GM23338 (cell line): ENCODE results near the gene RTKN. TPM values are rescaled to one million over a fixed set of nuclear protein-coding genes. Genes with fewer than 3 reads are reported as not detected.

Experiments
- ATAC-seq: fragments of 200-7000 bp; cut with Tn5 transposase; 3 replicates; pipeline ENCODE4 v1.9.1; 2020
- DNase-seq: peaks from one replicate; pipeline ENCODE4 v3.0.0-alpha.2; 2015; ENCODE audit warnings: low spot score
- H2AFZ ChIP-seq: fragments of 200-600 bp; sonication (generic); 2 replicates; pipeline ENCODE4 v1.8.0; 2016; ENCODE audit warnings: antibody characterized with exemption, mild to moderate bottlenecking, moderate library complexity
- H3F3A ChIP-seq: fragments of 200-600 bp; sonication (generic); replicated peaks from 2 replicates; pipeline ENCODE4 v1.8.0; 2017; ENCODE audit warnings: antibody characterized with exemption, mixed run types, low read depth
- H3K27ac ChIP-seq: fragments of 200-600 bp; sonication (generic); 2 replicates; pipeline ENCODE4 v1.6.1; 2016; ENCODE audit warnings: low read depth
- H3K27me3 ChIP-seq: fragments of 200-600 bp; sonication (generic); 2 replicates; pipeline ENCODE4 v1.8.0; 2016; ENCODE audit warnings: mild to moderate bottlenecking, mixed run types, moderate library complexity; ENCODE audit not compliant: insufficient read depth
- H3K36me3 ChIP-seq: fragments of 200-600 bp; sonication (generic); 2 replicates; pipeline ENCODE4 v1.8.0; 2016; ENCODE audit warnings: mild to moderate bottlenecking; ENCODE audit not compliant: insufficient read depth
- H3K4me1 ChIP-seq: fragments of 200-600 bp; sonication (generic); 2 replicates; pipeline ENCODE4 v1.8.0; 2016; ENCODE audit warnings: mild to moderate bottlenecking, moderate library complexity; ENCODE audit not compliant: insufficient read depth
- H3K4me2 ChIP-seq: fragments of 200-600 bp; sonication (generic); 2 replicates; pipeline ENCODE4 v1.7.1; 2017; ENCODE audit warnings: mixed run types
- H3K4me3 ChIP-seq: fragments of 200-600 bp; sonication (generic); 2 replicates; pipeline ENCODE4 v1.6.1; 2016; ENCODE audit warnings: mixed run types
- H3K79me2 ChIP-seq: fragments of 200-600 bp; sonication (generic); replicated peaks from 2 replicates; pipeline ENCODE4 v1.8.0; 2017; ENCODE audit warnings: mild to moderate bottlenecking; ENCODE audit not compliant: insufficient read depth
- H3K9me2 ChIP-seq: fragments of 200-600 bp; sonication (generic); 2 replicates; pipeline ENCODE4 v1.8.0; 2017; ENCODE audit not compliant: insufficient read depth
- H4K20me1 ChIP-seq: fragments of 200-600 bp; sonication (generic); replicated peaks from 2 replicates; pipeline ENCODE4 v1.8.0; 2017; ENCODE audit warnings: mild to moderate bottlenecking; ENCODE audit not compliant: insufficient read depth
- H3K27ac Mint-ChIP-seq: 2 replicates; pipeline ENCODE4 v1.8.0; 2020; ENCODE audit warnings: inconsistent platforms, mild to moderate bottlenecking, moderate library complexity, mixed read lengths
- H3K27me3 Mint-ChIP-seq: 3 replicates; pipeline ENCODE4 v1.8.0; 2022; ENCODE audit warnings: low read depth, mild to moderate bottlenecking, moderate library complexity, mixed read lengths, inconsistent platforms; ENCODE audit not compliant: insufficient read depth, poor library complexity
- H3K36me3 Mint-ChIP-seq: 3 replicates; pipeline ENCODE4 v1.8.0; 2021; ENCODE audit warnings: low read depth, mild to moderate bottlenecking, inconsistent platforms, moderate library complexity, mixed read lengths
- H3K4me1 Mint-ChIP-seq: 3 replicates; pipeline ENCODE4 v1.8.0; 2020; ENCODE audit warnings: mild to moderate bottlenecking, inconsistent platforms, mixed read lengths
- H3K4me3 Mint-ChIP-seq: 3 replicates; pipeline ENCODE4 v1.8.0; 2021; ENCODE audit warnings: moderate library complexity, mild to moderate bottlenecking, inconsistent platforms, mixed read lengths
- H3K9me3 Mint-ChIP-seq: 3 replicates; pipeline ENCODE4 v1.8.0; 2020; ENCODE audit warnings: moderate library complexity, mild to moderate bottlenecking, inconsistent platforms, mixed read lengths
- CREB1 ChIP-seq: fragments of 250-450 bp; sonication (Bioruptor Pico); IDR thresholded peaks from 2 replicates; pipeline ENCODE4 v1.5.0; 2020; ENCODE audit warnings: low read depth, mild to moderate bottlenecking, moderate library complexity
- EZH2phosphoT487 ChIP-seq: fragments of 200-600 bp; sonication (generic); IDR thresholded peaks from one replicate; pipeline ENCODE4 v1.8.1; 2018; ENCODE audit warnings: antibody characterized with exemption; ENCODE audit not compliant: unreplicated experiment
- JUNB ChIP-seq: IDR thresholded peaks from one replicate; pipeline ENCODE4 v1.6.1; 2016; ENCODE audit warnings: antibody characterized with exemption; ENCODE audit not compliant: unreplicated experiment
- NANOG ChIP-seq: IDR thresholded peaks from 2 replicates; pipeline ENCODE4 v1.6.1; 2016; ENCODE audit warnings: antibody characterized with exemption, borderline replicate concordance
- POLR2AphosphoS5 ChIP-seq: IDR thresholded peaks from 2 replicates; pipeline ENCODE4 v1.6.1; 2016; ENCODE audit warnings: antibody characterized with exemption, low read depth
- ZNF114 ChIP-seq: fragments of 250-450 bp; sonication (Bioruptor Pico); IDR thresholded peaks from 2 replicates; pipeline ENCODE4 v1.5.0; 2020; ENCODE audit warnings: mild to moderate bottlenecking, moderate library complexity
- ZNF331 ChIP-seq: fragments of 250-450 bp; sonication (Bioruptor Pico); IDR thresholded peaks from 2 replicates; pipeline ENCODE4 v1.5.0; 2020; ENCODE audit warnings: low read depth, mild to moderate bottlenecking, moderate library complexity
- polyA plus RNA-seq: library from polyadenylated mRNA; unstranded; fragments of >200 nt; fragmentation: Nextera tagmentation; extraction: Ambion mirVana; gene quantifications from 2 replicates; pipeline ENCODE4 v1.2.1, GENCODE V29; 2016
- total RNA-seq: library from RNA; depleted of rRNA; stranded (reverse); fragments of >200 nt; shearing (Covaris generic); gene quantifications from 2 replicates; pipeline ENCODE4 v1.2.3, GENCODE V29; 2014
- TF ChIP-seq, protein P1 (sequence below): fragments of 250-450 bp; sonication (Bioruptor Pico); IDR thresholded peaks from 2 replicates; pipeline ENCODE4 v1.5.0; 2020; ENCODE audit warnings: mild to moderate bottlenecking, moderate library complexity
- TF ChIP-seq, protein P2 (sequence below), 2 experiments: fragments of 200-600 bp in 1 of 2; sonication (generic) in 1 of 2; conservative IDR thresholded peaks; 2 replicates each; pipeline versions ENCODE4 v1.5.1 to v1.6.1; 2016 to 2017; ENCODE audit warnings: antibody characterized with exemption in 2 of 2, low read depth in 2 of 2, mild to moderate bottlenecking in 2 of 2, moderate library complexity in 1 of 2
- TF ChIP-seq, protein P3 (sequence below): IDR thresholded peaks from one replicate; pipeline ENCODE4 v1.6.1; 2018; ENCODE audit warnings: antibody characterized with exemption; ENCODE audit not compliant: unreplicated experiment

The RTKN gene
- total and polyA plus RNA-seq, 2 experiments from 2014 or later: 24.5 to 50.0 TPM

DNA sequence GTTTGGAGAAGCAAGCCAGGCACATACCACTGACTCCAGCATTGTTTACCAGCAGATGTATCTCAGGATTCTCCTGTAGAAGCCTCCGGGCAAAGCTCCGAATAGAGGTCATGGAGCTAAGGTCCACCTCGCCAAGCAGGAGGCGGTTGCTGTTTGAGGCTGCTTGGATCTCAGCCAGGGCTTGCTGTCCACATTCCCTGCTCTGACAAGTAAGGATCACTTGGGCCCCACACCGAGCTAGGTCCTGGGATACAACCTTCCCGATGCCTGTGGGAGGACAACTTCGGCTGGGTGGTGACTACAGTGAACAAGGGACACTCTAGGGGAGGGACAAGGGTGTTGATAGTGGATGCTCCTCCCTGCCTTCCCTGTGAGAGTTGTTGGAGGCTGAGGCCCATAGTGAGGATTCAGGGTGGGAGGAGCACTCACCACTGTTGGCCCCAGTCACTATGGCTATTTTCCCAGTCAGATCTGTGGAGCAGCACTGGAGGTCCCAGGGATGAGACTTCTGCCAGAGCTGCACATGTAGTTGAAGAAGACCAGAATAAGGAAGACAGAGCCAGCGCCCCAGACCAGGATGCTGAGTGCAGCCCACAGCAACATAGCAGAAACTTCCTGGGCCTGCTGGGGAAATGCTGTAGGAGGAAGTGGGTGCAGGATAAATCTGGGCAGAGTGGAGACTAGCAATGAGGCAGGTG is 28.6 kb downstream of the RTKN start (continued):
- TF ChIP-seq, protein P1, sequence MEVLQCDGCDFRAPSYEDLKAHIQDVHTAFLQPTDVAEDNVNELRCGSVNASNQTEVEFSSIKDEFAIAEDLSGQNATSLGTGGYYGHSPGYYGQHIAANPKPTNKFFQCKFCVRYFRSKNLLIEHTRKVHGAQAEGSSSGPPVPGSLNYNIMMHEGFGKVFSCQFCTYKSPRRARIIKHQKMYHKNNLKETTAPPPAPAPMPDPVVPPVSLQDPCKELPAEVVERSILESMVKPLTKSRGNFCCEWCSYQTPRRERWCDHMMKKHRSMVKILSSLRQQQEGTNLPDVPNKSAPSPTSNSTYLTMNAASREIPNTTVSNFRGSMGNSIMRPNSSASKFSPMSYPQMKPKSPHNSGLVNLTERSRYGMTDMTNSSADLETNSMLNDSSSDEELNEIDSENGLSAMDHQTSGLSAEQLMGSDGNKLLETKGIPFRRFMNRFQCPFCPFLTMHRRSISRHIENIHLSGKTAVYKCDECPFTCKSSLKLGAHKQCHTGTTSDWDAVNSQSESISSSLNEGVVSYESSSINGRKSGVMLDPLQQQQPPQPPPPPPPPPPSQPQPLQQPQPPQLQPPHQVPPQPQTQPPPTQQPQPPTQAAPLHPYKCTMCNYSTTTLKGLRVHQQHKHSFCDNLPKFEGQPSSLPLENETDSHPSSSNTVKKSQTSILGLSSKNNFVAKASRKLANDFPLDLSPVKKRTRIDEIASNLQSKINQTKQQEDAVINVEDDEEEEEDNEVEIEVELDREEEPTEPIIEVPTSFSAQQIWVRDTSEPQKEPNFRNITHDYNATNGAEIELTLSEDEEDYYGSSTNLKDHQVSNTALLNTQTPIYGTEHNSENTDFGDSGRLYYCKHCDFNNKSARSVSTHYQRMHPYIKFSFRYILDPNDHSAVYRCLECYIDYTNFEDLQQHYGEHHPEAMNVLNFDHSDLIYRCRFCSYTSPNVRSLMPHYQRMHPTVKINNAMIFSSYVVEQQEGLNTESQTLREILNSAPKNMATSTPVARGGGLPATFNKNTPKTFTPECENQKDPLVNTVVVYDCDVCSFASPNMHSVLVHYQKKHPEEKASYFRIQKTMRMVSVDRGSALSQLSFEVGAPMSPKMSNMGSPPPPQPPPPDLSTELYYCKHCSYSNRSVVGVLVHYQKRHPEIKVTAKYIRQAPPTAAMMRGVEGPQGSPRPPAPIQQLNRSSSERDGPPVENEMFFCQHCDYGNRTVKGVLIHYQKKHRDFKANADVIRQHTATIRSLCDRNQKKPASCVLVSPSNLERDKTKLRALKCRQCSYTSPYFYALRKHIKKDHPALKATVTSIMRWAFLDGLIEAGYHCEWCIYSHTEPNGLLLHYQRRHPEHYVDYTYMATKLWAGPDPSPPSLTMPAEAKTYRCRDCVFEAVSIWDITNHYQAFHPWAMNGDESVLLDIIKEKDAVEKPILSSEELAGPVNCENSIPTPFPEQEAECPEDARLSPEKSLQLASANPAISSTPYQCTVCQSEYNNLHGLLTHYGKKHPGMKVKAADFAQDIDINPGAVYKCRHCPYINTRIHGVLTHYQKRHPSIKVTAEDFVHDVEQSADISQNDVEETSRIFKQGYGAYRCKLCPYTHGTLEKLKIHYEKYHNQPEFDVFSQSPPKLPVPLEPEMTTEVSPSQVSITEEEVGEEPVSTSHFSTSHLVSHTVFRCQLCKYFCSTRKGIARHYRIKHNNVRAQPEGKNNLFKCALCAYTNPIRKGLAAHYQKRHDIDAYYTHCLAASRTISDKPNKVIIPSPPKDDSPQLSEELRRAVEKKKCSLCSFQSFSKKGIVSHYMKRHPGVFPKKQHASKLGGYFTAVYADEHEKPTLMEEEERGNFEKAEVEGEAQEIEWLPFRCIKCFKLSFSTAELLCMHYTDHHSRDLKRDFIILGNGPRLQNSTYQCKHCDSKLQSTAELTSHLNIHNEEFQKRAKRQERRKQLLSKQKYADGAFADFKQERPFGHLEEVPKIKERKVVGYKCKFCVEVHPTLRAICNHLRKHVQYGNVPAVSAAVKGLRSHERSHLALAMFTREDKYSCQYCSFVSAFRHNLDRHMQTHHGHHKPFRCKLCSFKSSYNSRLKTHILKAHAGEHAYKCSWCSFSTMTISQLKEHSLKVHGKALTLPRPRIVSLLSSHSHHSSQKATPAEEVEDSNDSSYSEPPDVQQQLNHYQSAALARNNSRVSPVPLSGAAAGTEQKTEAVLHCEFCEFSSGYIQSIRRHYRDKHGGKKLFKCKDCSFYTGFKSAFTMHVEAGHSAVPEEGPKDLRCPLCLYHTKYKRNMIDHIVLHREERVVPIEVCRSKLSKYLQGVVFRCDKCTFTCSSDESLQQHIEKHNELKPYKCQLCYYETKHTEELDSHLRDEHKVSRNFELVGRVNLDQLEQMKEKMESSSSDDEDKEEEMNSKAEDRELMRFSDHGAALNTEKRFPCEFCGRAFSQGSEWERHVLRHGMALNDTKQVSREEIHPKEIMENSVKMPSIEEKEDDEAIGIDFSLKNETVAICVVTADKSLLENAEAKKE (CRISPR knock-in tag): no peak
- TF ChIP-seq CREB1: no peak

DNA sequence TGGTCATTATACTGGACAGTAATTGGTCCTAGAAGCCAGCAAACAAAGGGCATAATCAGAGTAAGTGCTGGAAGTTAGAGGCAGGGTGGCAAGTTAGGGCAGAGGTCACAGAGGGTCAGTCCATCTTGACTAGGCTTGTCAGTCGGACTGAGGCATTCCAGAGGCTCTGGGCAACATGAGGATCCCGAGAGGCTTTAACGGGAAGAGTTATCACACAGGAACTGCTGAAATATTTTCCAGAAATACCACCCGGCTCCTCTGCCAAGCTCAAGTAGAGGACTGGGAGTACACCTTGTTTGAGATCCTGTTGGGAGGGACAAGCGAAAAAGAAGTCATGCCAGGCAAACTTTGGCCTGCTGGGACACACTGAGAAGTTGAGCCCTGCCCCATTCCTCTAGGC is 34.1 kb downstream of the RTKN start:
- Histone ChIP-seq H3K27me3 (no peaks in the 10 kb centered on the region), H2AFZ (no peak overlapping the region), H3K4me1 (no peaks in the 10 kb centered on the region), H3K9me2 (no peaks in the 10 kb centered on the region), H3K4me3 (no peak overlapping the region), H3K79me2 (no peaks in the 10 kb centered on the region), H3K27ac (no peak overlapping the region), H3K36me3 (no peaks in the 10 kb centered on the region), H4K20me1 (no peaks in the 10 kb centered on the region), H3F3A (no peaks in the 10 kb centered on the region), H3K4me2 (no peak overlapping the region)
- TF ChIP-seq, protein P2, sequence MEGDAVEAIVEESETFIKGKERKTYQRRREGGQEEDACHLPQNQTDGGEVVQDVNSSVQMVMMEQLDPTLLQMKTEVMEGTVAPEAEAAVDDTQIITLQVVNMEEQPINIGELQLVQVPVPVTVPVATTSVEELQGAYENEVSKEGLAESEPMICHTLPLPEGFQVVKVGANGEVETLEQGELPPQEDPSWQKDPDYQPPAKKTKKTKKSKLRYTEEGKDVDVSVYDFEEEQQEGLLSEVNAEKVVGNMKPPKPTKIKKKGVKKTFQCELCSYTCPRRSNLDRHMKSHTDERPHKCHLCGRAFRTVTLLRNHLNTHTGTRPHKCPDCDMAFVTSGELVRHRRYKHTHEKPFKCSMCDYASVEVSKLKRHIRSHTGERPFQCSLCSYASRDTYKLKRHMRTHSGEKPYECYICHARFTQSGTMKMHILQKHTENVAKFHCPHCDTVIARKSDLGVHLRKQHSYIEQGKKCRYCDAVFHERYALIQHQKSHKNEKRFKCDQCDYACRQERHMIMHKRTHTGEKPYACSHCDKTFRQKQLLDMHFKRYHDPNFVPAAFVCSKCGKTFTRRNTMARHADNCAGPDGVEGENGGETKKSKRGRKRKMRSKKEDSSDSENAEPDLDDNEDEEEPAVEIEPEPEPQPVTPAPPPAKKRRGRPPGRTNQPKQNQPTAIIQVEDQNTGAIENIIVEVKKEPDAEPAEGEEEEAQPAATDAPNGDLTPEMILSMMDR (conservative IDR thresholded peaks at IDR 0.05; ENCODE audit: low read depth in 2 of 2): no peak
- TF ChIP-seq CREB1 (no peak), EZH2phosphoT487 (no peak), ZNF331 (CRISPR knock-in tag) (no peak), ZNF114 (CRISPR knock-in tag) (no peak), JUNB (no peak), NANOG (no peak), POLR2AphosphoS5 (no peak)
- TF ChIP-seq, protein P3, sequence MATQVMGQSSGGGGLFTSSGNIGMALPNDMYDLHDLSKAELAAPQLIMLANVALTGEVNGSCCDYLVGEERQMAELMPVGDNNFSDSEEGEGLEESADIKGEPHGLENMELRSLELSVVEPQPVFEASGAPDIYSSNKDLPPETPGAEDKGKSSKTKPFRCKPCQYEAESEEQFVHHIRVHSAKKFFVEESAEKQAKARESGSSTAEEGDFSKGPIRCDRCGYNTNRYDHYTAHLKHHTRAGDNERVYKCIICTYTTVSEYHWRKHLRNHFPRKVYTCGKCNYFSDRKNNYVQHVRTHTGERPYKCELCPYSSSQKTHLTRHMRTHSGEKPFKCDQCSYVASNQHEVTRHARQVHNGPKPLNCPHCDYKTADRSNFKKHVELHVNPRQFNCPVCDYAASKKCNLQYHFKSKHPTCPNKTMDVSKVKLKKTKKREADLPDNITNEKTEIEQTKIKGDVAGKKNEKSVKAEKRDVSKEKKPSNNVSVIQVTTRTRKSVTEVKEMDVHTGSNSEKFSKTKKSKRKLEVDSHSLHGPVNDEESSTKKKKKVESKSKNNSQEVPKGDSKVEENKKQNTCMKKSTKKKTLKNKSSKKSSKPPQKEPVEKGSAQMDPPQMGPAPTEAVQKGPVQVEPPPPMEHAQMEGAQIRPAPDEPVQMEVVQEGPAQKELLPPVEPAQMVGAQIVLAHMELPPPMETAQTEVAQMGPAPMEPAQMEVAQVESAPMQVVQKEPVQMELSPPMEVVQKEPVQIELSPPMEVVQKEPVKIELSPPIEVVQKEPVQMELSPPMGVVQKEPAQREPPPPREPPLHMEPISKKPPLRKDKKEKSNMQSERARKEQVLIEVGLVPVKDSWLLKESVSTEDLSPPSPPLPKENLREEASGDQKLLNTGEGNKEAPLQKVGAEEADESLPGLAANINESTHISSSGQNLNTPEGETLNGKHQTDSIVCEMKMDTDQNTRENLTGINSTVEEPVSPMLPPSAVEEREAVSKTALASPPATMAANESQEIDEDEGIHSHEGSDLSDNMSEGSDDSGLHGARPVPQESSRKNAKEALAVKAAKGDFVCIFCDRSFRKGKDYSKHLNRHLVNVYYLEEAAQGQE: no peak
- Mint-ChIP-seq H3K4me3 (no peak overlapping the region), H3K36me3 (no peaks in the 10 kb centered on the region), H3K27me3 (peaks cover 6% of the 10 kb centered on the region), H3K9me3 (no peaks in the 10 kb centered on the region), H3K27ac (no peak overlapping the region), H3K4me1 (no peaks in the 10 kb centered on the region)
- no peak for ATAC-seq
- no peak for DNase-seq
